ENCODE data around the gene CCDC30. TPM values are rescaled to one million over a fixed set of nuclear protein-coding genes. Genes with fewer than 3 reads are reported as not detected.

Gene CCDC30
- total and polyA plus RNA-seq, 12 donors = 0.38 to 3.2 (median 1.3) TPM

GRCh38 chr1:42700006-42700405, 236.9 kb downstream of the CCDC30 start:
- H3K9me3 ChIP-seq = no peaks in the 10 kb centered on the region
- ATAC-seq (no peak), DNase-seq (no peak)
- H3K27ac ChIP-seq = no peak overlapping the region
- intact Hi-C loops (cut with DNase I) = no loop called here
- H3K4me3 ChIP-seq = no peak overlapping the region
- peaks cover 0 to under 1% (median 0%) of the 10 kb centered on the region in 9 donors for H3K4me1 ChIP-seq
- no peaks in the 10 kb centered on the region for H3K27me3 ChIP-seq
- peaks cover 0 to 100% (median 71%) of the 10 kb centered on the region in 9 donors for H3K36me3 ChIP-seq
- TF ChIP-seq CTCF (IDR thresholded peaks at IDR 0.05) = no peak

DNA sequence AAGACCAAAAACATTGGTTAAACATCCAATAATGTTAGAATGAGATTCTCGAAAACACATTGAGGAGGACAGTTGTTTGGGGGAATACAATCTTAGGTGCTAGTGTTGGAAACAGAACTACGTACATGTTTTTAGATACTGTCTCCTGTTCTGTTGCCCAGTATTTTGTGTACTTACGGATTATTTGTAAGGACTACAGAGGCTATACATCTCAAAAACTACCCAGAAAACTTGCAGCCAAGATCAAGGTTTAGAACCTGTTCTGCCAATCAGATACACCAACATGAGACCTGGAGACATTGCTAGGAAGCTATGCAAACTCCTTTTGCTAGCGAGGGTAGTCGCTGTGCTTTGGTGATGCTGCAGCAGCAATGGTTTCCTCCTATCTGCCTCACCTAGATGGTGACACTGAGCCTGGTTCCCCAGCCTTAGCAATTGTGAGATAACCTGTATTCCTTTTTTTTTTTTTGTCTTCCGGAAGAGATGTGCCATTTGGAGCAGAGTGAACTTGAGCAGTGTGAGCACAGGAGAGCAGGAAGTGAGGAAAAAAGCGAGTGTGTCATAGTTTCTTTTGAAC, 240.9 kb downstream of the CCDC30 start:
- 94 to 95% methylated on average over 7 of the region's 7 CpGs for WGBS, 2 donors
- no peak for ATAC-seq
- Histone ChIP-seq H3K4me3 (no peak overlapping the region), H3K9me3 (peaks cover 0 to 9% (median 0%) of the 10 kb centered on the region in 11 donors), H3K27me3 (no peaks in the 10 kb centered on the region), H3K27ac (no peak overlapping the region), H3K4me1 (no peaks in the 10 kb centered on the region), H3K36me3 (peaks cover 0 to 99% (median 51%) of the 10 kb centered on the region in 9 donors)
- no peak for TF ChIP-seq CTCF (IDR thresholded peaks at IDR 0.05)
- intact Hi-C loops (cut with DNase I) = no loop called here
- no peak for DNase-seq

Other genes with a start within 250 kb of the CCDC30 start
- gene FOXJ3, start 128.1 kb upstream of the CCDC30 start, total RNA-seq = 10 to 100 TPM; 34.2 to 50.0 (median 41.6) TPM
- 10 to 100 TPM in 1 of 2 donors, 1 to 10 TPM in 1; 9.6 to 11.1 TPM for gene FOXJ3, start 128.1 kb upstream of the CCDC30 start, polyA plus RNA-seq
- gene RIMKLA, start 82.5 kb upstream of the CCDC30 start, total RNA-seq = 10 to 100 TPM in 4 of 10 donors, 1 to 10 TPM in 6; 5.3 to 16.7 (median 8.6) TPM
- 1 to 10 TPM in 1 of 2 donors, under 1 TPM in 1; 0.80 to 1.0 TPM for gene RIMKLA, start 82.5 kb upstream of the CCDC30 start, polyA plus RNA-seq
- gene ZMYND12, start 7.3 kb upstream of the CCDC30 start, total RNA-seq = 1 to 10 TPM in 9 of 10 donors, under 1 TPM in 1; 0.52 to 5.9 (median 2.9) TPM
- gene ZMYND12, start 7.3 kb upstream of the CCDC30 start, polyA plus RNA-seq = under 1 TPM; 0.38 to 0.51 TPM
- 10 to 100 TPM; 33.2 to 50.0 (median 40.1) TPM for gene PPCS, start 6.7 kb upstream of the CCDC30 start, total RNA-seq
- gene PPCS, start 6.7 kb upstream of the CCDC30 start, polyA plus RNA-seq = 10 to 100 TPM; 43.5 to 45.8 TPM
- 10 to 100 TPM; 15.2 to 23.0 (median 18.3) TPM for gene PPIH, start 195.1 kb downstream of the CCDC30 start, total RNA-seq
- 10 to 100 TPM; 26.6 to 38.6 TPM for gene PPIH, start 195.1 kb downstream of the CCDC30 start, polyA plus RNA-seq
- gene YBX1, start 219.1 kb downstream of the CCDC30 start, total RNA-seq = 100 to 1,000 TPM; 639 to 983 (median 777) TPM
- 1,000 to 10,000 TPM in 1 of 2 donors, 100 to 1,000 TPM in 1; 300 to 1,036 TPM for gene YBX1, start 219.1 kb downstream of the CCDC30 start, polyA plus RNA-seq

All from heart right ventricle (tissue), 16 donors.